ENCODE measurements around the gene PNPLA7. TPM values are rescaled to one million over a fixed set of nuclear protein-coding genes. Genes with fewer than 3 reads are reported as not detected.
A peak's percentile ranks its signal among the peaks of the same experiment; 100 is the strongest.

Gene PNPLA7
- total RNA-seq, 1 experiment from 2014 or later: 1.3 TPM

DNA sequence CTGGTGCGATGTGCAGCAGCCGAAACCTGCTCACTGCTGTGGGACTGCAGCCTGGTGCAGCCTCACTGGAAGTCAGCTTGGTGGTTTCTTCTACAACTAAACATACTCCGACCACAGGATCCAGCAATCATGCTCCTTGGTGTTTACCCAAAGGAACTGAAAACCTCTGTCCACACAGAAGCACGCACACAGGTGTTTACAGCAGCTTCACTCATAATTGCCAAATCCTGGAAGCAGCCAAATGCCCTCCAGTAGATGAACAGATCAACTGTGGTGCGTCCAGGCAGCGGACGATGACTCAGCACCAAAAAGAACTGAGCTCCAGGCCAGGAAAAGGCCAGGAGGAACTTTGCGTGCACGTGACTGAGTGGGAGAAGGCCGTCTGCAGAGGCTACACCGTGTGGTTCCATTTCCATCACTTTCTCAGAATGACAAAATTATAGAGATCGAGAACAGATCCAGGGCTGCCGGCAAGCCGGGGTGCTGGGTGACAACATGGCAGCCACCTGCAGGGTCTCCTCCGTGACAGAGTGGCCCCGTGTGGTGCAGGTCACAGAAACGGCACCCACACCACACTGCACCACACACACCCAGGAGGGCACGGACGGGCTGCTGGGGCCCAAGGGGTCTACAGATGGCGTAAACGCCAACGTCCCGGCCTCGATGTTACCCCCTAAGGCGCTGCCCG, 68.0 kb downstream of the PNPLA7 start:
- Mint-ChIP-seq H3K27me3 (ENCODE audit: low read depth) (no peaks in the 10 kb centered on the region), H3K9me3 (no peaks in the 10 kb centered on the region), H3K4me3 (no peak overlapping the region), H3K27ac (0 out of 2 replicates have a peak overlapping the region, but pooled peaks have one; percentile 57), H3K36me3 (no peaks in the 10 kb centered on the region), H3K4me1 (0 out of 2 replicates have a peak, but pooled peaks cover 4% of the 10 kb centered on the region)
- no peak for ATAC-seq
- no peak for DNase-seq (ENCODE audit: low spot score)
- TF ChIP-seq, protein P1, sequence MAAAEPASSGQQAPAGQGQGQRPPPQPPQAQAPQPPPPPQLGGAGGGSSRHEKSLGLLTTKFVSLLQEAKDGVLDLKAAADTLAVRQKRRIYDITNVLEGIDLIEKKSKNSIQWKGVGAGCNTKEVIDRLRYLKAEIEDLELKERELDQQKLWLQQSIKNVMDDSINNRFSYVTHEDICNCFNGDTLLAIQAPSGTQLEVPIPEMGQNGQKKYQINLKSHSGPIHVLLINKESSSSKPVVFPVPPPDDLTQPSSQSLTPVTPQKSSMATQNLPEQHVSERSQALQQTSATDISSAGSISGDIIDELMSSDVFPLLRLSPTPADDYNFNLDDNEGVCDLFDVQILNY (CRISPR knock-in tag; IDR thresholded peaks at IDR 0.05): no peak
- no peak for TF ChIP-seq GABPB1 (CRISPR knock-in tag; IDR thresholded peaks at IDR 0.05)
- no peak for TF ChIP-seq TEAD4 (CRISPR knock-in tag; IDR thresholded peaks at IDR 0.05)
- TF ChIP-seq, protein P2, sequence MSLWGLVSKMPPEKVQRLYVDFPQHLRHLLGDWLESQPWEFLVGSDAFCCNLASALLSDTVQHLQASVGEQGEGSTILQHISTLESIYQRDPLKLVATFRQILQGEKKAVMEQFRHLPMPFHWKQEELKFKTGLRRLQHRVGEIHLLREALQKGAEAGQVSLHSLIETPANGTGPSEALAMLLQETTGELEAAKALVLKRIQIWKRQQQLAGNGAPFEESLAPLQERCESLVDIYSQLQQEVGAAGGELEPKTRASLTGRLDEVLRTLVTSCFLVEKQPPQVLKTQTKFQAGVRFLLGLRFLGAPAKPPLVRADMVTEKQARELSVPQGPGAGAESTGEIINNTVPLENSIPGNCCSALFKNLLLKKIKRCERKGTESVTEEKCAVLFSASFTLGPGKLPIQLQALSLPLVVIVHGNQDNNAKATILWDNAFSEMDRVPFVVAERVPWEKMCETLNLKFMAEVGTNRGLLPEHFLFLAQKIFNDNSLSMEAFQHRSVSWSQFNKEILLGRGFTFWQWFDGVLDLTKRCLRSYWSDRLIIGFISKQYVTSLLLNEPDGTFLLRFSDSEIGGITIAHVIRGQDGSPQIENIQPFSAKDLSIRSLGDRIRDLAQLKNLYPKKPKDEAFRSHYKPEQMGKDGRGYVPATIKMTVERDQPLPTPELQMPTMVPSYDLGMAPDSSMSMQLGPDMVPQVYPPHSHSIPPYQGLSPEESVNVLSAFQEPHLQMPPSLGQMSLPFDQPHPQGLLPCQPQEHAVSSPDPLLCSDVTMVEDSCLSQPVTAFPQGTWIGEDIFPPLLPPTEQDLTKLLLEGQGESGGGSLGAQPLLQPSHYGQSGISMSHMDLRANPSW (CRISPR knock-in tag; conservative IDR thresholded peaks at IDR 0.05; ENCODE audit: low read depth): no peak
- no peak for TF ChIP-seq ZNF671 (CRISPR knock-in tag; IDR thresholded peaks at IDR 0.05)
- TF ChIP-seq, protein P3, sequence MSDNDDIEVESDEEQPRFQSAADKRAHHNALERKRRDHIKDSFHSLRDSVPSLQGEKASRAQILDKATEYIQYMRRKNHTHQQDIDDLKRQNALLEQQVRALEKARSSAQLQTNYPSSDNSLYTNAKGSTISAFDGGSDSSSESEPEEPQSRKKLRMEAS (CRISPR knock-in tag; IDR thresholded peaks at IDR 0.05): no peak
- TF ChIP-seq RELA (CRISPR knock-in tag; IDR thresholded peaks at IDR 0.05; ENCODE audit: borderline replicate concordance): no peak
- TF ChIP-seq RORB (CRISPR knock-in tag; IDR thresholded peaks at IDR 0.05): no peak
- TF ChIP-seq ZNF138 (CRISPR knock-in tag; conservative IDR thresholded peaks at IDR 0.05): no peak
- TF ChIP-seq GRHL2 (CRISPR knock-in tag; IDR thresholded peaks at IDR 0.05; ENCODE audit: insufficient replicate concordance, severe bottlenecking): no peak
- TF ChIP-seq, protein P4, sequence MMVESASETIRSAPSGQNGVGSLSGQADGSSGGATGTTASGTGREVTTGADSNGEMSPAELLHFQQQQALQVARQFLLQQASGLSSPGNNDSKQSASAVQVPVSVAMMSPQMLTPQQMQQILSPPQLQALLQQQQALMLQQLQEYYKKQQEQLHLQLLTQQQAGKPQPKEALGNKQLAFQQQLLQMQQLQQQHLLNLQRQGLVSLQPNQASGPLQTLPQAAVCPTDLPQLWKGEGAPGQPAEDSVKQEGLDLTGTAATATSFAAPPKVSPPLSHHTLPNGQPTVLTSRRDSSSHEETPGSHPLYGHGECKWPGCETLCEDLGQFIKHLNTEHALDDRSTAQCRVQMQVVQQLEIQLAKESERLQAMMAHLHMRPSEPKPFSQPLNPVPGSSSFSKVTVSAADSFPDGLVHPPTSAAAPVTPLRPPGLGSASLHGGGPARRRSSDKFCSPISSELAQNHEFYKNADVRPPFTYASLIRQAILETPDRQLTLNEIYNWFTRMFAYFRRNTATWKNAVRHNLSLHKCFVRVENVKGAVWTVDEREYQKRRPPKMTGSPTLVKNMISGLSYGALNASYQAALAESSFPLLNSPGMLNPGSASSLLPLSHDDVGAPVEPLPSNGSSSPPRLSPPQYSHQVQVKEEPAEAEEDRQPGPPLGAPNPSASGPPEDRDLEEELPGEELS (CRISPR knock-in tag; IDR thresholded peaks at IDR 0.05): no peak
- no peak for TF ChIP-seq NFYB (CRISPR knock-in tag; conservative IDR thresholded peaks at IDR 0.05; ENCODE audit: low read depth)
- TF ChIP-seq, protein P5, sequence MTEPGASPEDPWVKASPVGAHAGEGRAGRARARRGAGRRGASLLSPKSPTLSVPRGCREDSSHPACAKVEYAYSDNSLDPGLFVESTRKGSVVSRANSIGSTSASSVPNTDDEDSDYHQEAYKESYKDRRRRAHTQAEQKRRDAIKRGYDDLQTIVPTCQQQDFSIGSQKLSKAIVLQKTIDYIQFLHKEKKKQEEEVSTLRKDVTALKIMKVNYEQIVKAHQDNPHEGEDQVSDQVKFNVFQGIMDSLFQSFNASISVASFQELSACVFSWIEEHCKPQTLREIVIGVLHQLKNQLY (CRISPR knock-in tag; IDR thresholded peaks at IDR 0.05): no peak
- TF ChIP-seq JAZF1 (CRISPR knock-in tag; IDR thresholded peaks at IDR 0.05): no peak
- TF ChIP-seq, protein P6, sequence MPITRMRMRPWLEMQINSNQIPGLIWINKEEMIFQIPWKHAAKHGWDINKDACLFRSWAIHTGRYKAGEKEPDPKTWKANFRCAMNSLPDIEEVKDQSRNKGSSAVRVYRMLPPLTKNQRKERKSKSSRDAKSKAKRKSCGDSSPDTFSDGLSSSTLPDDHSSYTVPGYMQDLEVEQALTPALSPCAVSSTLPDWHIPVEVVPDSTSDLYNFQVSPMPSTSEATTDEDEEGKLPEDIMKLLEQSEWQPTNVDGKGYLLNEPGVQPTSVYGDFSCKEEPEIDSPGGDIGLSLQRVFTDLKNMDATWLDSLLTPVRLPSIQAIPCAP (CRISPR knock-in tag; IDR thresholded peaks at IDR 0.05): no peak
- POLR2A ChIA-PET: interaction anchor here (0.6 kb wide), 1 partner anchor 41 kb away, joined by 4 read pairs; no protein-coding TSS in a partner anchor
- CTCF ChIA-PET: interaction anchor here (0.8 to 1.6 kb wide), 2 partner anchors 59 to 195 kb away, joined by 3 to 5 read pairs; partner anchors contain the start of genes EXD3 and NOXA1
